ENCODE results near the gene FCN2.

FCN2 gene

DNA sequence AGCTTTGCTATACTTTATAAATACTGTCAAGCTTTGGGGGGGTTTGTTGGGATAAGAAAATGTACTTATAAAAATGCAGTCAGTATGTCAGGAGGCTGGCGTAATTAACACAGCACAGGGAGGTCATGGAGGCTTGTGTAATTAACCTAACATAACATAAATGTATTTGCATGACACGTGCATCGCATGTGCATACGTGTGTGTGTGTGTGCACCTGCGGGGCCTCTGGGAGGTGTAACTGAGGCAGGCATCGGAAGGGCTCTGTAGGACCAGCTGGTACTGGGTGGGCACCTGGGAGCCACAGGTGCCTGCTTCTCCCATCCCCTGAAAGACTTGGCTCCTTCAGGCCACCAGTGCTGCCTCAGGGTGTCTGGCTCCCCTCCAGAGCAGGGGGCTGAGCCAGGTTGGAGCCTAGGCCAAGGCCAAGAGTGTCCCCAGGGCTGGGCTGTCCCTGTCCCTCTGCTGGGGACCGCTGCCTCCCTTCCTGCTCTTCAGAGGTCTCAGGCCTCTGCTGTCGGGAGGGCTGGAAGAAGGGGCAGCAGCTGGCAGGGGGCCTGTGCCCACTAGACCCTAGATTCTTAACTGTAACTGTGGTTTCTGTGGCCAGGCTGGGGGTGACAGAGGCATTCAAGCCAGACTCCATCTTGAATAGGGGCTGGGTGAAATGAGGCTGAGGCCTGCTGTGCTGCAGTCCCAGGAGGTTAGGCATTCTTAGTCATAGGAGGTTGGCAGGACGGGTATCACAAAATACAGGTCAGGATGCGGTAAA is 9.0 kb downstream of the FCN2 start:
- DNase-seq, result no peak

DNA sequence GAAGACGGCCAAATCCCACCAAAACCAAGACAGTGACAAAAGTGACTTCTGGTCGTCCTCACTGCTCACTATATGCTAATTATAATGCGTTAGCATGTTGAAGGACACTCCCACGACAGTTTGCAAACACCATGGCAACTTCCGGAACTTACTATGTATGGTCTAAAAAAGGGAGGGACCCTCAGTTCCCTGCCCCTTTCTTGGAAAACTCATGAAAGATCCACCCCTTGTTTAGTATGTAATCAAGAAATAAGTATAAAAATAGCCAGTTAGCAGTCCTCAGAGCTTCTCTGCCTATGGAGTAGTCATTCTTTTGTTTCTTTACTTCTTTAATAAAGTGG is 9.5 kb downstream of the FCN2 start:
- DNase-seq, result no peak

GRCh38 chr9:134891053-134891452 is 10.4 kb downstream of the FCN2 start:
- DNase-seq, result no peak

DNA sequence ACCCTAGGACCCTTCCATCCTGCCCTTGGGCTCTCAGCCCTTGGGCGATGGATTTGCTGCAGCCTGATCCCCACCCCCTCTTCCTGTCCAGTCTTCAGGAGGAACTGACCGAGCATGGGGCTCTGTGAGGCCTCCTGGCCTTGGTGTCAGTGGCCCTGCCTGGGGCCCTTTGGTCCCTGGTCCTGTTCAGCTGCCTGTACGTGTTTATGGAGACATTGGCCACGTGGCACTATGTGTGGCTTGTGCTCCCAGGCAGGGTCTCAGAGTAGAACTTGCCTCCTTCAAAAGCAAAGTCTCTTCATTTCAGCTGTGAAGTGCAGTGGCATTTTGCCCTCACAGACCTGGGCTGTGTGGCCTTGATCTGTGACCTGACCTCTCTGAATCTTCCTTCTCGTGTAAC is 11.1 kb downstream of the FCN2 start:
- DNase-seq, result no peak

DNA sequence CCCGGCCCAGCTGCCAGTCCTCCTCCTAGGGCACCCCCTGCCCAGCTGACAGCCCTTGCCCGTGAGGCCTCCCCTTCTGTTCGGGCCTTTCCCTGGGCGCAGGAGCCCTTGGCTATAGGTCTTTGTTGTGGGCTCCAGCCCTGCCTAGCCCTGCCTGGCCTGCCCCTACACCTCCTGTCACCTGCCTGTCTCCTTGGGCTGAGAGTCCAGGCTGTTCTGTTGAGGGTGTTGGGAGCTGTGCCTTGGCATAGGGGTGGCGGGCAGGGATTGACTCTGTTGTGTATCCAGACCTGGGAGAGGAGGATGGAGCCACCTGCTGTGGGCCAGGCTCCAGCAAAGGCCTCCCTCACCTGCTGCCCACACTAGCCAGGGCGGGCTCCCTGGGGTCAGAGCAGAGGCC is 11.6 kb downstream of the FCN2 start:
- no peak for DNase-seq

DNA sequence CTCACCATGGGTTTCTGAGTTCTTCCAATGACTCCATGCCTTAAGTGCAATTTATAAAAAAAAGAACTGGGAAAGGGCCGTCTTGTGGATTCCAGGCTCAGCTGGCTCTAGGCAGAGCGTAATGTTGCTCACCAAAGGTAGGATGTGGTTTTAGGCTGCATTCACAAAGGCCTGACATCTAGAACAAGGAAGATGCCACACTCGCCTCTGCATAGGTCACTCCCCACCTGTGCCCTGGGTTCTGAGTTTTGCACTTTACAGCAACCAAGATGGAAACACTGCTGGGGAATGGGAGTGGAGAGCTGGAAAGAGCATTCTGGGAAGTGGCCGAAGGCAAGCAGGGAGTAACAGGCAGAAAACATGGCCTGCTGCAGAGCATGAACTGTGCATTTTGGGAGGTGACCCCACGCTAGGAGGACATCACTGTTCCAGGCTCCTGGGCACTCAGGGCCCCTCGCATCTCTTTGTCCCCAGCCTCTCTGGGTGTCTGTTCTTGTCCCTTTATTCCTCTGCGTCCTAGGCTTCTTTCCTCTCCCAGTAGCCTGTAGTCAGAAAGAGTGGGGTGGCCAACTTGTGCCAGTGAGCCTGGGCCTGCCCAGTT is 12.3 kb downstream of the FCN2 start:
- no peak for DNase-seq

- no peak for DNase-seq
These were observed 13.7 kb downstream of the FCN2 start for GRCh38 chr9:134894136-134894860.

DNA sequence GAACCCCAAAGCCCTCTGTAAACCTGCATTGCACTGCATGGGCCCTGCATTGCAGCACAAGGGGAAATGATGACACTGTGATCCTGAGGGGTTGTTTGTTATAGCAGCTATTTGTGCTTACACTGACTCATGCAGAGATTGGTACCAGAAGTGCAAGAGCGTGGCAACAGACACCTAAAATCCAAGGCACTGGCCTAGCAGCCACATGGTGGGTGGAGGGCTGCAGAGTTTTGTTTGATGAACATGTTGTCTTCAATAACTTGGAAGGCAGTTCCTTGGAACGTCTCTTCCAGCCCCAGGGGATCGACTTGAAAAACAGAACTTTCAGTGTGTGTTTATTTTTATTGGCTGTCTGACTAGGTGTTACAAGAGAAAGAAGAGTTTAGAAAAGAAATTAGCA is 14.5 kb downstream of the FCN2 start:
- DNase-seq, result no peak

DNA sequence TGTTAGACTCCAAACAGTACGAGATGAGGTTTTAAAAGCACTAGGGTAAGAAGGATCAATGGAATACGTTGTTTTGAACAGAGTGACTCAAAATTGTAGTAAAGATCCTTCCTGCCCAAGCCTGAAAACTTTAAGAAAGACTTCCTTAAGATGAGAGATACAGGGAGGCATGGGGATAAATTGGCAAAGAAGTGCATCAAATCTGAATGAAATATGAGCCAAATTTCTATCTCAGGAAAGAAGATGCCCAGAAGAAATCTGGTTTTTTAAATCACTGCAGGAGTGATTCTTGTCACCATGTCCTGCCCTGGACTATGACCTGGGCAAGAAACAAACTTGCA is 14.9 kb downstream of the FCN2 start:
- DNase-seq, result no peak

DNA sequence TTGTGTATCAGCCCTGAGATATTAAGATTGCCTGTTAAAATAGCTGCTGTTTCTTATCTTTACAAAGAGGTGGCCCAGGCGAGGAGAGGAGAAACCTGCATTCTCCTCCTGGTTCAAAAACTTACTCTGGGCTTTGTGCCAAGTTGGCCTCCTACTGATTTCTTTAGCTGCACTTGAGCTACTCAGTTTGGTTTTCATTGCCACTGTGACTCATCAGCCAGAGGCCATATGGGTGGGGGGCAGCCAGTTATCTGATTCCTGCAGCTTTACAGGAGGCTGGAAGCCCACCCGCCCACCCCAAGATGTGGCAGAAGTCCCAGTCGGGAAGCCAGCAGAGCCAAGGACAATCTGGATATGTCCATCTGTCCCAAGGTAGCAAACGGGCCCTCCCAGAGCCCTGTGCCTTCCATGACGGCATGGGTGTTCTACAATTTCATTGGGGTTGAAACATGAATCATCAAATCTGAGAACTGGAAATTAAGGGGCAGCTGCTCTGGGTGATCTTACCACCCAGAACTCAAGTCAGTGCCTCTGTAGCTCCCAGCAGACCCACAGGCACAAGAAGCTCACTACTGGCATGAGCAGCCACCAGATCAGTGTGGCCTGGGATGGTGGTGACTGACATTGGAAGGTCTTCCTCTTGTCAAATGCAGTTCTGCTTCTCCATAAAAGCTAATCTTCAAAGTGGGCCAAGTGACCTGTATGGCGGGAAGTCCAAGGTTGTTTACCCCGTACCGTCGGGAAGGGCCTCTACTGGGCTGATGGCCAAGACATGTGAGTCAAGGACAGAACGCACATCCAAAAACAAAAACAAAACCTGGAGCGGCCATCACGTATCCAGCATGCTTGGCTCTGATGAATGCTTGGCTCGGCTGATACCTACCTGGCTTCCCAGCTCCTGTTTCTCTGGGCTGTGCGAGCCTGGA is 15.6 kb downstream of the FCN2 start:
- DNase-seq, result peak; percentile 51

- no peak for DNase-seq
These were observed 16.4 kb downstream of the FCN2 start for GRCh38 chr9:134896834-134897583.

GRCh38 chr9:134897584-134898170 is 17.1 kb downstream of the FCN2 start:
- no peak for DNase-seq

GRCh38 chr9:134898319-134898718 is 17.7 kb downstream of the FCN2 start:
- DNase-seq, result no peak

GRCh38 chr9:134899168-134899567 is 18.6 kb downstream of the FCN2 start:
- no peak for DNase-seq

DNA sequence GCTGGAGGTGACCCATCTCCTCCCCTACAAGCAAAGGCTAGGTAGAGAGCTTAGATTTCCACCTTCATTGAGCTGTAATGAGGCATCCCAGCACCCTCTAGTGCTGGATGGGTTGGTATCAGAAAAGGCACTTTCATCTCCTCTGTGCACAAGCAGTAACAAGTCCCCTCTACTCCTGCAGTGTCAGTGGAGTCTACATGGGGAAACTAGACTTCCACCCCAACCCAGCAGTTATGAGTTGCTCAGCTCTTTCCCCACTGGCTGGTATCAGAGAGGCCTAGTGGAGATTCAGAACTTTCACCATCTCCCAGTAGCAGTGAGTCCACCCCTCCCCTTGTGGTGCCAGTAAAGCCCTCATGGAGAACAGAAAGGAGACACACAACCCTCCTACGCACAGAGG is 19.2 kb downstream of the FCN2 start:
- no peak for DNase-seq

DNA sequence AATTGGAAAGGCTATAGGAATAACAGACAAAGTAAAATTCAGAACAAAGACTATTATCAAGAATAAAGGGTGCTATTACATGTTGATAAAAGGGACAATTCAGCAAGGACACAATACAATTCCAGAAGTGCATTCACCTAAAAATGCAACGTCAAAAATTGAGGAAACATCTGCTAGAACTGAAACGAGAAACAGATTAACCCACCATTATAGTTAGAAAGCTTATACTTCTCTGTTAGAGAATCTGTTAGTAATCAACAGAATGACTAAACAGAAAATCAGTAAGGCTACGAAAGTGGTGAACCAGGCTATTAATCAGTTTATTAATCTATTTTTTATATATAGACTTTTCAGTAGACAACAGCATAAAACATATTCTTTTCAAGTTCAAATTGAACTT is 22.3 kb downstream of the FCN2 start:
- peak; percentile 13 for DNase-seq

GRCh38 chr9:134908524-134909309 is 28.1 kb downstream of the FCN2 start:
- DNase-seq, result no peak

GRCh38 chr9:134909511-134910481 is 29.2 kb downstream of the FCN2 start:
- no peak for DNase-seq

DNA sequence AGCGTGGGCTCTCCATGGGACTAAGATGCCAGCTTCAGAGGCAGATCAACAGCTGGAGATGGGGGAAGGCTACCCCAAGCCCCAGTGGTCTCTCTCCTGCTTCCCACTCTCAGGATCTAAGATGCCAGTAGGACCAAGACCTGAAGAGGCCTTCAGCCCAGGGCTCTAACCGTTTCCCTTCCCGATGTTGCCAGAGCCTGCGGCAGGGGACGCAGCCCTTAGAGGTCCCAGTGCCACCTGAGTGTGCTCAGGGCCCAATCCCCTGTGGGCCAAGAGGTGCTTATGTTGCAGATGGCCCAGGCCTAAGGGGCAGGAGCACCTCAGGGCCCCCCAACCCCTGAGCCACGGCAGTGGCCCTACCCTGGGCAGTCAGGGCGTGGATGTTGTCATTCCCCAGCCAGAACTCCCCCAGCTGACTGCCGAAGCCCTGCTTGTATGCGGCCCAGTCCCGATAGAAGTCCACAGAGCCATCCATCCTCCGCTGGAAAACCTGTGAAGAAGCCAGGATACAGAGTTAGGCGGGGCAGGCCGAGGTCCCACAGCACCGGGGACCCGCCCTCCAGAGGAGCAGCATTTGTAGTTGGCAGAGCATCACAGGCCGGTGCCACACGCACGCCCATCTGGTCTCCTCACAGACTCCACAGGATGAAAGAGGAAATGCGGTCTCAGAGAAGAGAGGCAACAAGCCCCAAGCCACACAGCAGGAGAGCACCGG is 31.7 kb downstream of the FCN2 start:
- no peak for DNase-seq
